Activated CD8-positive, alpha-beta memory T cell treated with anti-CD3 and anti-CD28 coated beads, Interleukin-2, amount 50 U/mL, for 1 hour (primary cell): ENCODE data around the gene PRSS37.

Source experiments
- DNase-seq: peaks from one replicate; pipeline ENCODE4 v3.0.0-alpha.2; 2020; ENCODE audit errors: extremely low read depth

The PRSS37 gene

GRCh38 chr7:141788296-141788695 lies 53.0 kb downstream of the PRSS37 start:
- no peak for DNase-seq
